ENCODE results near the gene VAPA.

VAPA gene

DNA sequence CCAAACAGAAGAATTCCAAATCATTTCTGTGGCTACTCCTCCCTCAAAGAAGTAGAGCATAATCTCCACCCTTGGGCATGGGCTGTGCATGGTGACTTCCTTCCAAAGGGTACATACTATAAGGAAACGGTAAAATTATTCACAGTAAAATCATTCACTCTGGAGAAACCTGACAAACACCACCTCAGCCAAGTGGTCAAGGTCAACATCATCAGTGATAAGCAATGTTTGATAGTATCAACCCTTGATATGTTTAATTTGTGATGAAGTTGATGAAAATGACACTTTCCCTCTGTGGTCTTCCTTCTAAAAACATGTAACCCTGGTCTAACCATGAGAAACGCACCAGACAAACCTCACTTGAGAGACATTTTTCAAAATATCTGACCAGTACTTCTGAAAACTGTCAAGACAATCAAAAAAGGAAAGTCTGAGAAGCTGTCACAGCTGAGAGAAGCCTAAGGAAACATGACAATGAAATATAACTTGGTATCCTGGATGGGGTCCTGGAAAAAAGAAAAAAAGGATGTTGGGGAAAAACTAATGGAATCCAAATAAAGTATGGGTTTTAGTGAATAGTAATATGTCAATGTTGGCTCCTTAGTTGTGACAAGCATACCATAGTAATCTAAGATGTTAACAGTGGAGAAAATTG is 37.5 kb upstream of the VAPA start:
- Histone ChIP-seq H3K4me3 (ENCODE audit: low read length) (no peak overlapping the region), H3K9me3 (ENCODE audit: insufficient read depth, low read depth, low read length) (no peaks in the 10 kb centered on the region), H3K9ac (ENCODE audit: low read depth, low read length) (no peak overlapping the region), H3K27ac (ENCODE audit: low read length) (no peak overlapping the region), H3K27me3 (ENCODE audit: insufficient read depth, low read length) (no peaks in the 10 kb centered on the region), H3K4me1 (ENCODE audit: insufficient read depth, low read length) (0 out of 2 replicates have a peak, but pooled peaks cover 2% of the 10 kb centered on the region), H3K36me3 (ENCODE audit: insufficient read depth, low read depth, low read length) (no peaks in the 10 kb centered on the region)

DNA sequence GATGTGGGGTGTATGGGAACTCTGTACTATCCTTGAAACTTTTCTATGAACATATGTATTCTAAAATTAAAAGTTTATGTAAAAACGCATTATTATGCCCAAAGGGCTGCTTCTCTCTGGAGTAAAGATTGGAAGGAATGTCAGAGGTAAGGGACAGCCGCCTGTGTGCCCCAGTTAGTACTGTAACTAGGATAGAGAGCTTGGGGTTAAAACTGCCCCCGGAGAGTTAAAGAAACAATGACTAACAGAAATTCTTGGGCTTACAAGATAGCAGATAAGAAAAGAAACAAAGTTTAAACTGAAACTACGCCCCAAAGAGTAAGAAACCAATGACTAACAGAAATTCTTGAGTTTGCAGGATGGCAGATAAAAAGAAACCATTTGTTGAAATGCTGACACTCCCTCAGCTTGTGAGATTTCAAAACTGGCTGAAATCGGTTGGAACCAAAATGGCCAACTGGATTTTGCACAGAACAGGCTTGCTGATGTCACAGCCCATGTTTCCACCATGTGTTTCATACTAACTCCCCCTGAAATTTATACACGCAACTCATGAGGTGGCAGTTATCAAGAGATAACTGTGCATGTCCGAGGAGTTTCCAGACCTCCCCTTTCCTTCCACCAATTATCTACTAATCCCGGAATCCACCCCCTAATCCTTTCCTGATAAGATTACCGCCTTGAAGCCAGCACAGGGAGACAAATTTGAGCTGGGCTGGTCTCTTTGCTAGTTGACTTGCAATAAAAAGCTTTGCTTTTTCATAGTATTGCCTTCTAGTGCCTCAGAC is 36.8 kb upstream of the VAPA start:
- Histone ChIP-seq H3K27ac (ENCODE audit: low read length) (no peak overlapping the region), H3K9me3 (ENCODE audit: insufficient read depth, low read depth, low read length) (no peaks in the 10 kb centered on the region), H3K36me3 (ENCODE audit: insufficient read depth, low read depth, low read length) (no peaks in the 10 kb centered on the region), H3K4me1 (ENCODE audit: insufficient read depth, low read length) (0 out of 2 replicates have a peak, but pooled peaks cover 2% of the 10 kb centered on the region), H3K27me3 (ENCODE audit: insufficient read depth, low read length) (no peaks in the 10 kb centered on the region), H3K4me3 (ENCODE audit: low read length) (no peak overlapping the region), H3K9ac (ENCODE audit: low read depth, low read length) (no peak overlapping the region)

DNA sequence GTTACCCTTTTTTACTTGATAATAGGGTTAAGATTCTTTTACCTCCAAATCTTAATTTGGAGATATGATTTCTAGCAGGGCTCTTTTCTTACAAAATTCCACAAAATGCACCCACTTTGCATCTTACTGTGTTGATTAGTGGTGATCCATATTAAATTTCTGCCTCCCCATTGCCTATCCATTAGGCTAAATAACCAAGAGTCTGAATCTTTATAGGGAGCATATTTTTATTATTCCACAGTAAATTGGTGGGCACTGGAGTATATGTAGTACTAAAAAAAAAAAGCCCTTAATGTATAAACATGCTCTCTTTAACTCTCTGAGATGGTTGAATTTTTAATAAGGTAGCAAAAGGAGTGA is 36.2 kb upstream of the VAPA start:
- no peak overlapping the region for H3K9ac ChIP-seq (ENCODE audit: low read depth, low read length)
- no peak overlapping the region for H3K4me3 ChIP-seq (ENCODE audit: low read length)
- H3K36me3 ChIP-seq (ENCODE audit: insufficient read depth, low read depth, low read length), result no peaks in the 10 kb centered on the region
- H3K9me3 ChIP-seq (ENCODE audit: insufficient read depth, low read depth, low read length), result no peaks in the 10 kb centered on the region
- no peak overlapping the region for H3K27ac ChIP-seq (ENCODE audit: low read length)
- H3K4me1 ChIP-seq (ENCODE audit: insufficient read depth, low read length), result 0 out of 2 replicates have a peak, but pooled peaks cover 2% of the 10 kb centered on the region
- H3K27me3 ChIP-seq (ENCODE audit: insufficient read depth, low read length), result no peaks in the 10 kb centered on the region

DNA sequence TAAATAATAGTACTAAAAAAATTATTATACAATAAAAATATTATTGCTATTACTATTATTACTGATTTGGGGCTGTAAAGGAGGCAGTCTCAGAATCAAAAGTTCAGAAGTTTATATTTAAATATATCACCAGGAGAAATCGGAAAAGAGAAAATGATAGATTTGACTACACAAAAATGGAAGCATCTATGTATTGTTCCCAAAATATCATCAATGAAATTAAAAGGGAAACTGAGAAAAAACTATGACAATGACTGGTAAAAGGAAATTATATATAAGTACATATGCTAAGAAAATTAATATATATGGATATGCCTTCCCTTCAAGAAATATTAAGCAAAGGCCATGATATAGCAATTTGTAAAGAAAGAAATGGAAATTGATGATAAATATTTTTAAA is 35.7 kb upstream of the VAPA start:
- H3K36me3 ChIP-seq (ENCODE audit: insufficient read depth, low read depth, low read length), result no peaks in the 10 kb centered on the region
- no peaks in the 10 kb centered on the region for H3K27me3 ChIP-seq (ENCODE audit: insufficient read depth, low read length)
- H3K4me3 ChIP-seq (ENCODE audit: low read length), result no peak overlapping the region
- 0 out of 2 replicates have a peak, but pooled peaks cover 2% of the 10 kb centered on the region for H3K4me1 ChIP-seq (ENCODE audit: insufficient read depth, low read length)
- H3K9ac ChIP-seq (ENCODE audit: low read depth, low read length), result no peak overlapping the region
- H3K9me3 ChIP-seq (ENCODE audit: insufficient read depth, low read depth, low read length), result no peaks in the 10 kb centered on the region
- H3K27ac ChIP-seq (ENCODE audit: low read length), result no peak overlapping the region

DNA sequence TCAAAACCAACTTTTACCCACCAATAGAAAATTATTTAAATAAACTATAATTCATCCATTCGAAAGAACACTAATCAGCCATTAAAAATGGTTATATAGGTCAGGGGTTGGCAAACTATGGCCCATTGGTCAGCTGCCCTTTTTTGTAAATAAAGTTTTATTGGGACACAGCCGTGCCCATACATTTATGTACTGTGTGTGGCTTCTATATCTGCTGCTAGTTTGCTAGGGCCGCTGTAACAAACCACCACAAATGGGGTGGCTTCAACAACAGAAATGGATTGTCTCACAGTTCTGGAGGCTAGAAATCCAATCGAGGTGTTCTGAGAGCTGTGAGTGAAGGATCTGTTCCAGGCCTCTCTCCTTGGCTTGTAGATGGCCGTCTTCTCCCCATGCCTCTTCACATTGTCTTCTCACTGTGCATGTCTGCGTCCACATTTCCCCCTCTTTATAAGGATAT is 35.0 kb upstream of the VAPA start:
- no peaks in the 10 kb centered on the region for H3K9me3 ChIP-seq (ENCODE audit: insufficient read depth, low read depth, low read length)
- H3K27ac ChIP-seq (ENCODE audit: low read length), result no peak overlapping the region
- H3K27me3 ChIP-seq (ENCODE audit: insufficient read depth, low read length), result no peaks in the 10 kb centered on the region
- H3K36me3 ChIP-seq (ENCODE audit: insufficient read depth, low read depth, low read length), result no peaks in the 10 kb centered on the region
- no peak overlapping the region for H3K9ac ChIP-seq (ENCODE audit: low read depth, low read length)
- 0 out of 2 replicates have a peak, but pooled peaks cover 2% of the 10 kb centered on the region for H3K4me1 ChIP-seq (ENCODE audit: insufficient read depth, low read length)
- H3K4me3 ChIP-seq (ENCODE audit: low read length), result no peak overlapping the region

DNA sequence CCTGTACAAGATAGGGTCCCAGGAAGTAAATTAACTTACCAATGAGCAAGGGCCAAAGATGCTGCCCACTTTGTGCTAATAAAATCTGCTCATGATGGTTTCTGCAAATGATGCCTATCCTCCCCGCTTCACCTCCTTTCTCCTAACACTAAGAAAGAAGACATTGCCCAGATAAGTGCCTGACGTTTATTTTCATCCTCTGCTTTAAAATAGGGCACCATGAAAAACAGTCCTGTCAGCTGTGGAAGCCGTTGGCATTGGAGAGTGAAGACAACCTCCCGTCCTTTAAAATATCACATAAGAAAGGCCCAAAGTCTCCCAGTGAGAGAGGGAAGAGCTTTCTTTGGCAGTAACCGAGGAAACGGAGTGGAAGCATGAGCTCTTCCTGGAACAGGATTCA is 29.7 kb upstream of the VAPA start:
- H3K27me3 ChIP-seq (ENCODE audit: insufficient read depth, low read length), result no peaks in the 10 kb centered on the region
- no peak overlapping the region for H3K27ac ChIP-seq (ENCODE audit: low read length)

DNA sequence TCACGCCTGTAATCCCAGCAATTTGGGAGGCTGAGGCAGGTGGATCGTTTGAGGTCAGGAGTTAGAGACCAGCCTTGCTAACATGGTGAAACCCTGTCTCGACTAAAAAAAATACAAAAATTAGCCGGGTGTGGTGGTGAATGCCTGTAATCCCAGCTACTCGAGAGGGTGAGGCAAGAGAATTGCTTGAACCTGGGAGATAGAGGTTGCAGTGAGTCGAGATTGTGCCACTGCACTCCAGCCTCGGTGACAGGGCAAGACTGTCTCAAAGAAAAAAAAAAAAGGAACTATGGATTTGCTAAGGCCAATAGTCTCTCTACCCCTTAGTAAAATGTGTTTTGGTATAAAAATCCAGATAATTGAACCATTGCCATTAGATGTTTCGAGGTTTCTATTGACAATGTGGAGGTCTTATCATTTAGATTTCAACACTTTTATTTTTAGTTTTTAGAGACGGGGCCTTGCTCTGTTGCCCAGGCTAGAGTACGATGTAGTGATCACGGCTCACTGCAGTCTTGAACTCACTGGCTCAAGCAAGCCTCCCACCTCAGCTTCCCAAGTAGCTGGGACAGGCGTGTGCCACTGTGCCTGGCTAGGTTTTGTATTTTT is 29.2 kb upstream of the VAPA start:
- Histone ChIP-seq H3K4me3 (ENCODE audit: low read length) (no peak overlapping the region), H3K9me3 (ENCODE audit: insufficient read depth, low read depth, low read length) (no peaks in the 10 kb centered on the region), H3K9ac (ENCODE audit: low read depth, low read length) (no peak overlapping the region), H3K4me1 (ENCODE audit: insufficient read depth, low read length) (no peaks in the 10 kb centered on the region), H3K27me3 (ENCODE audit: insufficient read depth, low read length) (no peaks in the 10 kb centered on the region), H3K36me3 (ENCODE audit: insufficient read depth, low read depth, low read length) (no peaks in the 10 kb centered on the region), H3K27ac (ENCODE audit: low read length) (no peak overlapping the region)

More for the DNA sequence above, 29.7 kb upstream of the VAPA start:
- Histone ChIP-seq H3K4me1 (ENCODE audit: insufficient read depth, low read length) (no peaks in the 10 kb centered on the region), H3K9ac (ENCODE audit: low read depth, low read length) (no peak overlapping the region), H3K4me3 (ENCODE audit: low read length) (no peak overlapping the region), H3K9me3 (ENCODE audit: insufficient read depth, low read depth, low read length) (no peaks in the 10 kb centered on the region), H3K36me3 (ENCODE audit: insufficient read depth, low read depth, low read length) (no peaks in the 10 kb centered on the region)

DNA sequence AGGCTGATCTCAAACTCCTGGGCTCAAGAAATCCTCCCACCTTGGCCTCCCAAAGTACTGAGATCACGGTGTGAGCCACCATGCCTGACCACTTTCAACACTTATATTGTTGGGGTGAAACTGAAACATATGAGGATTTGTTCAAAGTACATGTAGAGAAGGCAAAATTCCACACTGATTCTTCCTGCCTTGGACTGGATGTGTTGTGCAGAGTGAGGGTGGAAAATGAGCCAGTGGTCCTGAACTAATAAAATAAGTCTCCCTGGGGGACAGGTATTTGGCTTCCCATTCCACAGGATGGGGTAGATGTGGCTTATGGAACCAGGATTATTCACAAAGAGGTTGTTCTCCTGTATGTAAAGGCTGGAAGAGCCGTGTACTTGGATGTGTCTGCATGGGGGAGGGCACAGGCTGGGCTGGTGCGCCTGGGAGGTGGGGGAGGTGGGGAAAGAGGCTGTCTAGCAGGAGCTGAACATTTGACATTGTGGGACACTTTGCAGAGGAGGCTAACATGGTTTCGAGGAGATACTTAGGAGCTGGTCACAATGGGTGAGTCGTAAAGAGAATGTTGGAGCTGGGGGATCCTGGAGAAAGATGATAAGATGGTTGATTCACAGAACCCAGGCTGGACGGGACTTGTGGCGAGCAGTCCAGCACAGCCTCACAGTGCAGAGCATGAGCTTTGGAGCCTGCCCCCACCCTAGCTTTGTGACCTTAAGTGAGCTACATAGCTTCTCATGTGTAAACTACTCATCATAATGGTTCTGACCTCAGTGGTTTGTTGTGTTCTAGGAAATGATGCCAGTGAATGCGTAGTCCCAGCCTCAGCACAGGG is 28.4 kb upstream of the VAPA start, which contains the start of gene TXNDC2:
Gene TXNDC2, plus strand, starts transcription at position 804 of the 835 bp plus-strand sequence. CDS start 708 bp downstream, outside the sequence.
- H3K4me1 ChIP-seq (ENCODE audit: insufficient read depth, low read length), result no peaks in the 10 kb centered on the region
- H3K36me3 ChIP-seq (ENCODE audit: insufficient read depth, low read depth, low read length), result no peaks in the 10 kb centered on the region
- no peak within 1 kb of the TSS for H3K4me3 ChIP-seq (ENCODE audit: low read length)
- no peaks in the 10 kb centered on the region for H3K9me3 ChIP-seq (ENCODE audit: insufficient read depth, low read depth, low read length)
- H3K27ac ChIP-seq (ENCODE audit: low read length), result no peak within 1 kb of the TSS
- H3K27me3 ChIP-seq (ENCODE audit: insufficient read depth, low read length), result no peaks in the 10 kb centered on the region
- no peak within 1 kb of the TSS for H3K9ac ChIP-seq (ENCODE audit: low read depth, low read length)

DNA sequence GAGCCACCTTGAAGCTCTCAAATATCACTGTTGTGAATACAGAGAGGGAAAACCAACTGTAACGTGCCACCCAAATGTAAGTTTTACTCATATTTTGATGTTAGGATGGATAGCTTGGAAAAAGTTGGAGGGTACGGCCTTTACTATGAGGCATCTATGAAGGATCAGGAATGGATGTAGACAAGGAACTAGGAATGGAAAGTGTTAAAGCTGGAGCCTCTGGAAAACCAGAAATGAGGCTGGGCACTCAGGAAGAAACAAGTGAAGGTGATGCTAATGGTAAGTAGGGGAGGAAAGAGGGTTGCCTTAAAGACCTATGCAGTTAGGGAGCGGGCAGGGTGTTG is 27.8 kb upstream of the VAPA start:
- Histone ChIP-seq H3K4me3 (ENCODE audit: low read length) (no peak overlapping the region), H3K4me1 (ENCODE audit: insufficient read depth, low read length) (no peaks in the 10 kb centered on the region), H3K9ac (ENCODE audit: low read depth, low read length) (no peak overlapping the region), H3K9me3 (ENCODE audit: insufficient read depth, low read depth, low read length) (no peaks in the 10 kb centered on the region), H3K36me3 (ENCODE audit: insufficient read depth, low read depth, low read length) (no peaks in the 10 kb centered on the region), H3K27me3 (ENCODE audit: insufficient read depth, low read length) (no peaks in the 10 kb centered on the region), H3K27ac (ENCODE audit: low read length) (no peak overlapping the region)

DNA sequence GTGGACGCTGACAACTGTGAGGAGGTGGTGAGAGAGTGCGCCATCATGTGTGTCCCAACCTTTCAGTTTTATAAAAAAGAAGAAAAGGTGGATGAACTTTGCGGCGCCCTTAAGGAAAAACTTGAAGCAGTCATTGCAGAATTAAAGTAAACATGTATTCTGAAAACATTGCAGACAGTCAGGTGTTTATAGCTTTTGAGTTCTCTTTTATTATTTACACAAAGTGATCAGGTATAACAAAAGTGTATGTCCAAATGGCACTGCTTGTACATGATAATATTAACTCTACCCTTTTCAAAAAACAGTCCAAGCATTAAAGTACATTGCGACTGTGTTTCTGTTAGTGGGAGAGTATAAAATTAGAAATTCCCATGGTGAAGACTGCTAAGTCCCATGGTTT is 25.8 kb upstream of the VAPA start:
- H3K4me1 ChIP-seq (ENCODE audit: insufficient read depth, low read length), result no peaks in the 10 kb centered on the region
- H3K36me3 ChIP-seq (ENCODE audit: insufficient read depth, low read depth, low read length), result no peaks in the 10 kb centered on the region
- H3K27ac ChIP-seq (ENCODE audit: low read length), result no peak overlapping the region
- no peaks in the 10 kb centered on the region for H3K9me3 ChIP-seq (ENCODE audit: insufficient read depth, low read depth, low read length)
- no peak overlapping the region for H3K4me3 ChIP-seq (ENCODE audit: low read length)
- H3K9ac ChIP-seq (ENCODE audit: low read depth, low read length), result no peak overlapping the region
- no peaks in the 10 kb centered on the region for H3K27me3 ChIP-seq (ENCODE audit: insufficient read depth, low read length)

DNA sequence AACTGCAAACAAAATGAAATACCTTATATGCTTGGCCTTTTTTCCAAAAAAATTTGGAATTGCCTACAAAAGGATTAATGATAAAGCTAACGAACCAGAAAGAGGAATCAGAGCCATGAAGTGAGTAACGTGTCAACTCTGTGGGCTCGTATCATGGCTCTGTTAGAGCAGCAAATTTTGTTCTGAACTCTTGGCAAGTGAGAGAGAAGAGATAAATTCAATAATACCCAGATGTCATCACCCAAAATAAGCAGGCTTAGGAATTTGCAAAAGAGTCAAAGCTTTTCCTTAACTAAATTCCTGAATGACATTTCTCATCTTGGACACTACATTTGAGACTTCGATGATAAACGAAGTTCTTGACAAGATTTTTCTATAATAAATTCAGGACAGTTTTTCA is 23.6 kb upstream of the VAPA start:
- H3K9ac ChIP-seq (ENCODE audit: low read depth, low read length), result no peak overlapping the region
- H3K36me3 ChIP-seq (ENCODE audit: insufficient read depth, low read depth, low read length), result no peaks in the 10 kb centered on the region
- no peaks in the 10 kb centered on the region for H3K9me3 ChIP-seq (ENCODE audit: insufficient read depth, low read depth, low read length)
- H3K27me3 ChIP-seq (ENCODE audit: insufficient read depth, low read length), result no peaks in the 10 kb centered on the region
- H3K4me1 ChIP-seq (ENCODE audit: insufficient read depth, low read length), result no peaks in the 10 kb centered on the region
- H3K4me3 ChIP-seq (ENCODE audit: low read length), result no peak overlapping the region
- H3K27ac ChIP-seq (ENCODE audit: low read length), result no peak overlapping the region

Data from iPS-20b (cell line).